Measurements from ENCODE around the gene SIK3.
A peak's percentile ranks its signal among the peaks of the same experiment; 100 is the strongest.

Gene SIK3

DNA sequence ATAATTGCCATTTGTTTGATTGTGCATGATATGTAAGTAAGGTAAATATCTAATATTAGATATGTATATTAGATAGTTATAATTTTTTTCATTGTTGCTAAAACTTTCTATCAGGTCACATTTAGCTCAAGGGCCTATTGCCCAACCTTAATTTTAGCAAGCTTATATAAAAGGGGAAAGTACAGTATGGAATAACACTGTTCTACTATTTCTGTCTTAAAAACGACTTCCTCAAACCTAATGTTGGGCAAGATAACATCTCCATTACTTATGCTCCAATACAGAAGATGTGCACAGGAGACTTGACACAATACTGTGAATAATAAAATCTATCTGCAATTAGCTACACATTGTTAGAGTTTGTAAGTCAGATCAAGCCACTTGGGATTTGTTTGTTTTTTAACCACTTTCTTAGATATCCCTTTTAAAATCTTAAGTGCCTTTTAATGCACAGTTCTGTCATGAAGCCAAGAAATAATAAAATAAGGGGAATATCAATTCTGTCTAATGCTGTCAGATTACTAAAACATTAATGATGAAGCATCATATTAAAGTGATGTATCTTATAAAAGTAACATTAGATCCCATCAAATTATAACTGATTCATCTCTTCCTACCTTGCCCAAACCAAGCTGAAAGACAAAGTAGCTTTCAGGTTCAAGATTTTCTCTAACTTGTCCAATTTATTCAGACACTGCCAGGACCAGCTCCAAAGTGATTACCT, 98.1 kb downstream of the SIK3 start:
- no peak for DNase-seq

DNA sequence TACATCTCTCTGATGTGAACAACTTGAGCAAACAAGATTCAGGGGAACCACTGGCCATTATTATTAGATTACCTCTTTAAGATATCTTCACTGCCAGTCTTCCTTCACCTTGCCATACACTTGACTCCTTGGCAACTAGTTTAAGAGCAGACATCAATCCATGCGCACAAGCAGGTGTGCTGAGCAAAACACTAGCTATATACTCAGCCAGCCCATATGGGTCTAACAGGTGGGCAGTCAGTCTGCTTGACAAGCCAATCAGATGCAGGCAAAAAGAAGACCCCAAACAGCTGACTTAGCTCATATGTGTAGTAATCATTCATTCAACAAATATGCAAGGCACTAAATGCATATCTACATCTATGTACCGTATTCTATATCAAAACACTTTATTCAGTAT, 101.2 kb downstream of the SIK3 start:
- no peak for DNase-seq

DNA sequence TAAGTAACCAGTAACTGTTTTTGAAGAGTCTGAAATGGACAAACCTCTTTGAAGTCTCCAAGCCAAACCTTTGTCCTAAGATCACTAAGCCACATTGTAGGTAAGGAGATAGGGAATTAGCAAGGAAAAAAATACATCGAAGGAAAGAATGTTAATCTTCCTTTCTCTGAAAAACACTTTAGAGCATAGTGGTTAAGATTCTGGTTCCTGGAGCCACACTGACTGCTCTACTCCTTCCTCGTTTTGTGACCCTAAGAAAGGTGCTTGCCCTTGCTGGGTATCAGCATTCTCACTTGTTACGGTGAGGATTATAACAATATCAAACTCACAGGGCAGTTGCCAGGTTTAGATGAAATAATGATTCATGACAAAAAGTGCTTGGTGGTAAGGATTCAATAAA, 104.0 kb downstream of the SIK3 start:
- DNase-seq = no peak

DNA sequence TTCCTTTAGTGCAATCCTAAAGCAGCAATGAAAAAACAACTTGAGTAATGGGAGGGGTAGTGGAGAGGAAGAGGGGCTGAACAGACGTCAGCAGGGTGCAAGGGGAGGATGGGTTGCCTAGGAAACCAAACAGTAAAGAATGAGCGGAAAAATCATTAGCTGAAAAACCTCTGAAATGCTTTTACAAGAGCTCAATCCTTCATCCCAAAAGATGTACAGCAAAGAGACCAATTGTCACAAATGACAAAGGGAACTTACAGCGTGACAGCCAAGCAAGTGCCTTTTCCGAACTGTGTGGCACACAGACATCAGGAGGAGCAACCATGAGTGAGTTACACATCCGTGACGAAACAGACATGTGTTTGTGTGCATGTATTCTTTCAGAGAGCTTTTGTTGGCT, 104.6 kb downstream of the SIK3 start:
- DNase-seq = peak; percentile 35

DNA sequence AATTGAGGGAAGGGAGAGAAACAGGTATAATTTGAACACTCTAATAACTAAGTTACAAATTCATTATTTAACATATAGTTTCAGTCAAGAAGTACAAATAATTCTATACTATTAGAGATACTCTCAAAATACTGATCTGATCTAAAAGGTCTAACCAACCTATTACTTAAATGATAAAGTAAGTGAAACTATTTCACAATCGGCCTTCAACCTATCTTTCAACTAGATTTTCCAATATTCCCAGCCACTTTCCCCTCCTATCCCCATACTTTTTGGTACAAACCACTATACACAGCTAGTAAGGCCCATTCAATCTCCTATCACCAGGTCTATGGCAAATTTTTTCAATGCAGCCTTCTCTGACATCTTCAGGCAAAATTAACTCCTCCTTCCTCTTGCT, 106.7 kb downstream of the SIK3 start:
- DNase-seq = no peak

DNA sequence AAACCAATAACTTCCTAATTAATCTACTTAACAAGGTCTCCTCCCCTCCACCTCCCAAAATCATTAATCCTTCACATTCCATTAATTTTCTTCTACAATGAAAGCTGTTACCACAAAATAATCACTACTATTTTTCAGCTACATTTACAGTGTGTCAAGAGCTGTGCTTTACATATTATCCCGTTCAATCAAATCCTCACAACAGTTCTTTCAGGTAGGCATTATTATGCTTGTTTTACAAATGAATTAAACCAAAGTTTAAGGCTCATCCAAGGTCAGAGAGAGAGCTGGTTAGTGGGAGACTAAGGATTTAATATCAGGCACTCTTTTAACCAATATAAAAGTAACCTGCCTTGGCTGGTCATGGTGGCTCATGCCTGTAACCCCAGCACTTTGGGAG, 107.4 kb downstream of the SIK3 start:
- DNase-seq = no peak

DNA sequence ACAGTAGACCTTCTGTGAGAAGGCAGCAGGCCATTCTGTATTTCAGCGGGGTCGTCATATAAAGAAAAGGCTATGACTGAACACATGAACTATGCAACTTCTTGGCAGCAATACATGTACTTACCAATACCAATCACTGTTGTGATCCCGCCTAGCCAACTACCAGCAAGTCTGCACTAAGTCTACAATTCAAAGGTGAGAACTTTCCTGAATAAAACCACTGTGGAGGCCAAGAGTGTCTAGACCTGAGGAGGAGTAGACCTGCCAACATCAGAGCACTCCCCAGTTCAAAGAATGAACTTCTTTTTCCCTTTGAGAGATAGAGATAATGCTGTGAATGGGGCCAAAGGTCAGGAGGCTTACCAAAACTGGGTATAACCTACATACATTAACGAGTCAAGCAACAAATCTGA, 108.2 kb downstream of the SIK3 start:
- DNase-seq = no peak

DNA sequence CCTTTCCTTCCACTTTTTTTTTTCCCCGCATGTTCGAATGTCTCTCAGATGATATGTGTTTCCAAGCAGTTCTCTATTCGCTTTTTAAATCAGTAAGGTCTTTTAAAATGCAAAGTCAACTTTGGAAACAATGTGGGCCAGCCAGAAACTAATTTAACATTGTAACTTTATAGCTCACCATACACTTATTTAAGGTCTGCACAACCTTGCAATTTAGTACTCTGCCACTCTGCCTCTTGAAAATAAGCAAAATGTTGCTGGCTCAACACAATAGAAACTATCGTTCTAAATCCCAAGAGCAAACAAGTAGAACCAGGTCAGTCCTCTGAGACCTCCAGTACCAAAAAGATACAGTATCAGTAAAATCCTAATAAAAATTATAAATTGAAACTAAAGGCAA, 109.0 kb downstream of the SIK3 start:
- DNase-seq = peak; percentile 20

DNA sequence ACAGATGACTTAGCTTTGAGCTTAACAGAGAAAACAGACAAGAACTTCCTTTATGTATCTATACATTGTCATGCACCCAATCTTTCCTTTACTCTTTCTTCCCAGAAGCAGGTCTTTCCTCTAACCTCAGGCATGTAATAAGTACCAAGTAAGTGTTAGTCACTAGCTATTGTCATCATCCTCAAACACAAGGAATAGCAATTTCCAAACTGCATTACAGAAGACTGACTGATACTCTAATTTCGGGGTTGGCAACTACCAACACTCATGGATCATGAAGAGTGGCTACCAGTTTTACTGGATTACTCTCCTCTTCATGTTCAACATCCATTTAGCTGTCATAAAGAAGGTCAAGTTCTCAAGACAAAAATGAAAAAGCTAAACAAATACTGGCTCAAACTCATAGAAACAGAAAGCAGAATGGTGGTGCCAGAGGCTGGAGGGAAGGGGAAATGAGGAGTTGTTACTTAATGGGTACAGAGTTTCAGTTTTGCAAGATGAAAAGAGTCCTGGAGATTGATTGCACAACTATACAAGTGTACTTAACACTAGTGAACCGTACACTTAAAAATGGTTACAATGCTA, 111.6 kb downstream of the SIK3 start:
- DNase-seq = no peak

DNA sequence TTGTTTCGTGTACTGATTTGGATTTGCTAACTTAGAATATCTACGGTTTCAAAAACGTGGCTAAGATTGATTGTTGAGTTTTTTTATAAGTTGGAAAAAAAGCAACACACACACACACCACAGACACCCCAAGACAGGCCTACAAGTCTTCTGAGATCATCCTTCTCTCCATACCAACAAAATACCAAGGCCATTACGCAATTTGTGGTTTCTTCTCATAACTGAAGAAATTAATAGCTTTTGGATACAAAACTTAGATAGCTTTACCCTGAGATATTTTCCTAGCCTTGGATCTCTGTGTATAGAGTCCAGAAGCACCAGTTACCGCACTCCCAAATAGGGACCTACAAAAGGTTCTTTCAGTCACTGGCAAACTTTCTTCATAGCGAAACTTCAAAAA, 113.6 kb downstream of the SIK3 start:
- DNase-seq = no peak

DNA sequence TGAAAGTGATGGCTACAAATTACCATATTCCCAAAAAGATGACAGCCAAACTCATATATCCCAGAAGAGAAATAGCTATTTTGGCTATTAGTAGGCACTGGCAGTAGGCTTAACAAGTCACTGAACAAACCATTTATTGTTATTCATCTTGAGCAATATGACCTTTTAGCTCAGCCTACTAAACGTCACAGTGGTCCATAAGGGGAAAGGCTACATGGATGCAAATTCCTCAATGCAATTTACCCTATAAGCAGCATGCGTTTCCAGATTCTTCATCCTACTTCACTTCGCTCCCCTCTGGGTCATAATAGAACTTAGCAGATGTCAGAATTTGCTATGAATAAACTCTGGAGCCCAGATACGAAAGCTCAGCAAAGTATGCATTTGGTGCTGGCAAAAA, 114.0 kb downstream of the SIK3 start:
- no peak for DNase-seq

DNA sequence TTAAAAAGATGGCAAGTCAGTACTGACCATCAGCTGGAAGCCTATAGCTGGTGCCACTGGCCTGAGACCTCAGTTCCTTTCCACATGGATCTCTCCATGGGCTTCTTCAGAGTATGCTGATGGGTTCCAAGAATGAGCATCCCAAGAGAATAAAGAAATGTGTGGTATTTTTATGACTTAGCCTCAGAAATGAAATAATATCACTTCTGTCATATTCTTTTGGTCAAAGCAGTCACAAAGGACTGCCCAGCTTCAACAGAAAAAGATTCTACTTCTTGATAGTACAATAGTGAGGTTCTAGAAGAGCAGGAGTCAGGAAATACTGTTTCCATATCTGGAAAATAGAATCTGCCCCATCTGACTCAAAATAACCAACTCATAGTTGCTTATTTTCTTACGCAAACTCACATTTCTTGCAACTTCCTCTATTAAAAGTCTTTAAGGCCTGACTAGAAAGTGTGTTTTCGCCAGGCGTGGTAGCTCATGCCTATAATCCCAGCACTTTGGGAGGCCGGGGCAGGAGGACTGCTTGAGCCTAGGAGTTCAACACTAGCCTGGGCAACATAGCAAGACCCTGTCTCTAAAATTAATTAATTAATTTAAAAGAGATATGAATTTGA, 116.9 kb downstream of the SIK3 start:
- DNase-seq = no peak

DNA sequence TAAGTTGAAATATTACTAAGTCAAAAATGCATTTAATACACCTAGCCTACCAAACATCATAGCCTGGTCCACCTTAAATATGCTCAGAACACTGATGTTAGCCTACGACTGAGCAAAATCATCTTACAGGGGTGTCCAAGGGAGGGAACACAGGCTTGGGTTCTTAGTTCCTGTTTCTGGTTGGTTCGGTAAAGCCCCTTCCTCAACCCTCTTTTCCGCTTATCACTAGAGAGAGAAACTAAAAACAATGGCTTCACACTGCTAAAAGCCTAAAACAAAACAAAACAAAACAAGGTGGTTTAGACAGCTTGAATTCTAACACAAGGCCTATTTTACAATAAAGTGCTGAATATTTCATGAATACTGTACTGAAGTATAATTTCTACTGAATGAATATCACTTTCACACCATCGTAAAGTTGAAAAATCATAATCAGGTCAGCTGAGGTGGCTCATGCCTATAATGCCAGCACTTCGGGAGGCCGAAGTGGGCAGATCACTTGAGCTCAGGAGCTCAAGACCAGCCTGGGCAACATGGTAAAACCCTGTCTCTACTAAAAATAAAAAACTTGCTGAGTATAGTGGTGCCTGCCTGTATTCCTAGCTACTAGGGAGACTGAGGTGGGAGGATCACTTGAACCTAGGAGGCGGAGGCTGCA, 118.0 kb downstream of the SIK3 start:
- DNase-seq = no peak

DNA sequence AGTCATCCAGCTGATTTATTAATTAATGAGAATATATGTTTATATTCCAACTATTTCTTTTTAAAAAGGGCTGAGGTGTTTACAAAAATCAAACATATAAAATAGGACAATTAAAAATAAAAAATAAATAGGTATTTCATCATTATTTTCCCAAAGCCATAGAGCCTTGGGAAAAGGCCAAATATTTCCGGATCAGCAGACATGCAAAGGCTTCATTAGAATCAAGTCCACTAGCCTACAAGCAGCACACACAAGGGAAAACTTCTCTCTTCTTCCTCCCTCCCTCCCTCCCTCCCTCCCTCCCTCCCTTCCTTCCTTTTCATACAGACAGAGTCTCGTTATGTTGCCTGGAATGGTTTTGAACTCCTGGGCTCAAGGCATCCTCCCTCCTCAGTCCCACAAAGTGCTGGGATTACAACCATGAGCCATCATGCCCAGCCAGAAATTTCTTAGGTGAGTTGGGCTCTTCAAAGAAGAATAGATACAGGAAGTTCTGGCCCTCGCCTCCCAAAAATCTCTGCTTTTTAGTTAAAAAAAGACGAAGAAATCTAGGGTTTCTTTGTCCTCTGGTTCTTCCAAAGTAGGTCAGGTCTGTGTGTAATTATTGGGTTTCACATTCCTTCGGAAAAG, 121.2 kb downstream of the SIK3 start:
- DNase-seq = no peak

DNA sequence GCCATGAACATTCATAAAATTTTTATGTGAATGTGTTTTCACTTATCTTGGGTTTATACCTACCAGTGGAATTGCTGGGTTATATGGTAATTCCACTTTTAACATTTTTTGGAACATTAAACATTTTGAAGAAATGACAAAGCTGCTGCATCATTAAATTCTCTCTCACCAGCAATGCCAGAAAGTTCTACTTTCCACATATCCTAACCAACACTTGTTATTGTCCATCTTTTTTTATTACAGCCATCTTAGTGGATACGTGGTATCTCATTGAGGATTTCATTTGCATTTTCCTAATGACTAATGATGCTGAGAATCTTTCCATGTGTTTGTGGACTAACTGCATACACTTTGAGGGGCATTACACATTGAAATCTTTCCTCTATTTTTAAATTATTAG, 122.6 kb downstream of the SIK3 start:
- DNase-seq = no peak

DNA sequence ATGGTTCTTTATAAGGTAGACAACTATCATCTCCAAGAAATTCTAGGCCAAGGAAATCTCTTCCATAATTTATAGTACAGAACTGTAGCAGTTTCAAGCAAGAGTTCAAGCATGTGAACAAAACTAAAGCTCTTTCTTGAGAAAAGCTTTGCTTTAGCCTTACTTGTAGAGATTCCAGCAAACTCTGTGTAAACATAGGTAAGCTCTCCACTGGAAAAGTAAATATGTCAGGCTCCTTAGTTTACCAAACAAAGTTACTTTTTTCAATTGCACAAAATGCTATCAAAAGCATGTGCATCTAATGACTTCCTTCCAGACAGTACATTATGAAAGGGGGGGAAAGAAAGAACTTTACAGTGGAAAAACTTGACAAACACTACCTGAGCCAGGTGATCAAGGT, 125.0 kb downstream of the SIK3 start:
- DNase-seq = no peak

DNA sequence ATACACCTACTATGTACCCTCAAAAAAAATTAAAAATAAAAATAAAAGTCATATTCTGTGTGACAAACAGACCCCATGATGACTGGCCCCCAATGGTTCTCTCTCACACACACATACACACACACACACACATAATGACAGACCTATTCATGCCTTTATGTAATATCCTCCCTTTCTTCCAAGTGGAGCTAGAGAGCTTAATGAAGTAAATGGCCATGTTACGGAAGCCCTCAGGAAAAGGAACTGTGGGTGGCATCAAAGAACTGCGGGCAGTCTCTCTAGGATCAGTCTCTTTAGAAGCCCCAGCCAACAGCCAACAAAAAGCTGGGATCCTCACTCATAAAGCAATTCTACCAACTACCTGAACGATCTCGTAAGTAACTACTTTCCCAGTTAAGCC, 125.5 kb downstream of the SIK3 start:
- DNase-seq = peak; percentile 15

DNA sequence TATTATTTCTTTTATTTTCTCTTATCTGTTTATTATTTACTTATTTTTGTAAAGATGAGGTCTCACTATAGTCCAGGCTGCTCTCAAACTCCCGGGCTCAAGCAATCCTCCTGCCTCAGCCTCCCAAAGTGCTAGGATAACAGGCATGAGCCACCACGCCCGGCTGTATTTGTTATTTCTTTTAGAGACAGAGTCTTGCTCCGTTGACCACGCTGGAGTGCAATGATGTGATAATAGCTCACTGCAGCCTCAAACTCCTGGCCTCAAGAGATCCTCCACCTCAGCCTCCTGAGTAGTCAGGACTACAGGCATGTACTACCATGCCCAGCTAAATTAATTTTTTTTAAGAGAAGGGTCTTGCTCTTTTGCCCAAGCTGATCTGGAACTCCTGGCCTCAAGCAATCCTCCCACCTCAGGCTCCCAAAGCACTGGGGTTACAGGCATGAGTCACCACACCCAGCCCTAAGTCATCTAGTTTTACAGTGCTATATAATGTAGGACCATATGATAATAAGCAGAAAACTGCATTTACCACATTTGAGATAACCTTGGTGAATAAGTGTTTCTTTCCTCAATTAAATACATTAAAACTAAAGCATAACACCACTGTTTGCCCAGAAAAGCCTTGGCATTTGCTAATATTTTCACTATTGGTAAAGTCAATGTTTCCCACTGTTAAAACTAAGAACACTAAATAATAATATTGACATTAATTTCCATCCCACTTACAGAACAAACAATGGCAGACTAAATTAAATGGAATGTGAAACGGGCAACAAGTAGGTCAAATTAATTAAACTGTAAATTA, 127.5 kb downstream of the SIK3 start:
- DNase-seq = no peak

DNA sequence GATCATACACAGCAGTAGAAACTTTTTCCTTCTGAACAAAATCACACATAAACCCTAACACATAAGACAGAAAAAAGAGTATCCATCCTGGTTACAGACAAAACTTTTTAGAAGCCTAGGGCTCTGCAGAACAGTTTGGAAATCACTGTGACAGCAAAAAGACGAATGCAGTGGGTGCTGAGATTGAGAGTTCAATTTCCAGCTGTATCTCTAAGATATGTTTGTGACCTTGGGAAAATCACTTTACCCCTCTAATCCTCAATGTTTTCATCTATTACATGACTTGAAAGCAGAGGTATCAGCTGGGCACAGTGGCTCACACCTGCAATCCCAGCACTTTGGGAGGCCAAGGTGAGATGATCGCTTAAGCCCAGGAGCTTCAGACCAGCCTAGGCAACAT, 128.5 kb downstream of the SIK3 start:
- DNase-seq = no peak

DNA sequence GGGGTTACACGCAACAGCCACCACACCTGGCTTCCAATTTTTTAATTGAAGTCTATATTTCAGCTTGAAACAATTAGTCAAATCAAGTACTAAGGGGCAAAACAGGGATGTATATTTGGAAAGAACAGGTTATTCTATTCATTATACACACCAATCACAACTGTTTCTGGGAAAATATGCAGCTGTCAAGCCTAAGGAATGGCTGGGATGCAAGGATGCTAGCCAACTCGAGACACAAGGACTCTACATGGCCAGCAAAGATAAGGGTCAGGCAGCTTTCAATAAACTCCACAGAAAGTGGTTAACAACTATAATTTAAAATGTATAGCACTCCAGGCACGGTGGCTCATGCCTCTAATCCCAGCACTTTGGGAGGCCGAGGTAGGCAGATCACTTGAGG, 134.0 kb downstream of the SIK3 start:
- no peak for DNase-seq

DNA sequence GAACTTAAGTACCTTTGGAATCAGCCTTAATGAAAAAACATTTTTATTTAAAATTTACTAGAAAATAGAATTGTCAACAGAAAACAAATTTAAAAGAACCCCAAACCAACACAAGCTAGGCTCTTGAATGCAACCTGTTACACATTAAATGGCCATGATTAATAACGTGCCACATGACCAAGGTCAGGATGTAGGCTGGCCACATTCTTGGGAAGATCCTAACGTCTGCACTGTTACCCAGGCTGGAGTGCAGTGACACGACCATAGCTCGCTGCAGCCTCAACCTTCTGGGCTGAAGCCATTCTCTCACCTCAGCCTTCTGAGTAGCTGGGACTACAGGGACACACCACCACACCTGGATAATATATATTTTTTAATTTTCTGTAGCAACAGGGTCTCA, 134.4 kb downstream of the SIK3 start:
- no peak for DNase-seq

DNA sequence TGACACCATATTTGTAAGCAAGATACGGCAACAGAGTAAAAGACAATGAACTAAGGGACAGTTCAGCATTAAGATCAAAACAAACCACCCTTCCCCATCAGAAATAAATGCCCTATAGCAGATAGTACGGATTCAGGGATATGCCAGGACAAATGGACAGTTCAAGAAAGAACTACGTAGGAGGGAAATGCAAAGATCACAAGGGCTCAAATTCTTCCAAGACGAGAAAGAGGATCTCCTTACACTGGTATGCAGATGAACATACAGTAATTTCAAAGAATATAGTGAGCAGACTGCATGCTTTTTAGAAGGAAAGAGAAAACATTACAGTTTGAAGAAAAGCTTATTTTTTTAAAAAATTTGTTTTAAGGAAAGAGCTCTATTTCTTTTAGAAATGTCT, 136.1 kb downstream of the SIK3 start:
- DNase-seq = no peak

DNA sequence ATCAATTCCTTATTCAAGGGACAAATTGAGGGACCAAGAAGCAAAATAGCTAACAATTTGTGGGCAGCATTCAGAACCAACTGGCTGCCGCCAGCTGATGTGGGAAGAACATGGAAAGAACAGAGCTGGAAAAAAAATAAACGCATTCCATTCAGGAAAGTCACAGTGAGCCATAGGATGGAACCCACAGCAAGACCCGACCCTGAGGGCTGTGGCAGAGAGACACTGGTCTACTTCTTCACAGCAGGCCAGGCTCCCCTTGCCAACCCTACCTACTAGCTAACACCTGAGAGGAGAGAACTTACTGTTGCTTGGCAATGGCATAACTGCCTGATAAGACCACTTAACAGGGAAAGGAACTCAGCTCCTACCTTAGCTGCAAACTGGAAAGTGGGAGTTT, 137.3 kb downstream of the SIK3 start:
- DNase-seq = no peak

All from NCI-H1436 (cell line).